ENCODE results near the gene AFP. TPM values are rescaled to one million over a fixed set of nuclear protein-coding genes. Genes with fewer than 3 reads are reported as not detected.

AFP gene
- polyA plus RNA-seq, 1 donor (not counting 4 experiments of a cell fraction or from before 2014, with no cell fraction given) = 1.8 TPM

- H3K9me1 ChIP-seq (ENCODE audit: control insufficient read depth, extremely low read depth, insufficient read depth, low read length) = no peaks in the 10 kb centered on the region
- no peaks in the 10 kb centered on the region for H3K27me3 ChIP-seq (ENCODE audit: control insufficient read depth, extremely low read depth, insufficient read depth, low read length)
- no peak overlapping the region for H3K4me3 ChIP-seq (ENCODE audit: control insufficient read depth in 2 of 3, extremely low read depth in 1 of 3, insufficient read depth in 2 of 3, low read depth in 1 of 3, low read length in 3 of 3)
- no peaks in the 10 kb centered on the region for H4K20me1 ChIP-seq (ENCODE audit: control insufficient read depth, extremely low read depth, insufficient read depth, low read length)
- no peaks in the 10 kb centered on the region for H3K79me2 ChIP-seq (ENCODE audit: control insufficient read depth, insufficient read depth, low read length)
- no peak overlapping the region for H3K9ac ChIP-seq (ENCODE audit: control insufficient read depth, extremely low read depth, insufficient read depth, low read length)
- H3K4me2 ChIP-seq (ENCODE audit: control insufficient read depth, extremely low read depth, insufficient read depth, low read depth, low read length) = no peak overlapping the region
- FAIRE-seq (no peak), DNase-seq (ENCODE audit: low read depth, low spot score) (no peak)
- no peaks in the 10 kb centered on the region for H3K9me3 ChIP-seq (ENCODE audit: control insufficient read depth, low read depth, low read length)
- TF ChIP-seq, protein P1, sequence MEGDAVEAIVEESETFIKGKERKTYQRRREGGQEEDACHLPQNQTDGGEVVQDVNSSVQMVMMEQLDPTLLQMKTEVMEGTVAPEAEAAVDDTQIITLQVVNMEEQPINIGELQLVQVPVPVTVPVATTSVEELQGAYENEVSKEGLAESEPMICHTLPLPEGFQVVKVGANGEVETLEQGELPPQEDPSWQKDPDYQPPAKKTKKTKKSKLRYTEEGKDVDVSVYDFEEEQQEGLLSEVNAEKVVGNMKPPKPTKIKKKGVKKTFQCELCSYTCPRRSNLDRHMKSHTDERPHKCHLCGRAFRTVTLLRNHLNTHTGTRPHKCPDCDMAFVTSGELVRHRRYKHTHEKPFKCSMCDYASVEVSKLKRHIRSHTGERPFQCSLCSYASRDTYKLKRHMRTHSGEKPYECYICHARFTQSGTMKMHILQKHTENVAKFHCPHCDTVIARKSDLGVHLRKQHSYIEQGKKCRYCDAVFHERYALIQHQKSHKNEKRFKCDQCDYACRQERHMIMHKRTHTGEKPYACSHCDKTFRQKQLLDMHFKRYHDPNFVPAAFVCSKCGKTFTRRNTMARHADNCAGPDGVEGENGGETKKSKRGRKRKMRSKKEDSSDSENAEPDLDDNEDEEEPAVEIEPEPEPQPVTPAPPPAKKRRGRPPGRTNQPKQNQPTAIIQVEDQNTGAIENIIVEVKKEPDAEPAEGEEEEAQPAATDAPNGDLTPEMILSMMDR (optimal IDR thresholded peaks at IDR 0.05 in 1 of 3, IDR thresholded peaks at IDR 0.05 in 1 of 3, conservative IDR thresholded peaks at IDR 0.05 in 1 of 3; ENCODE audit: extremely low read depth in 1 of 3, insufficient read depth in 2 of 3, low read length in 3 of 3) = no peak
- TF ChIP-seq EZH2 (IDR thresholded peaks at IDR 0.05; ENCODE audit: low read length) = no peak
- no peak overlapping the region for H3K27ac ChIP-seq (ENCODE audit: control insufficient read depth, insufficient read depth, low read length)
- no peaks in the 10 kb centered on the region for H3K4me1 ChIP-seq (ENCODE audit: control insufficient read depth, extremely low read depth, insufficient read depth, low read length)
- H3K36me3 ChIP-seq (ENCODE audit: control insufficient read depth in 2 of 2, extremely low read depth in 1 of 2, insufficient read depth in 2 of 2, low read length in 2 of 2) = no peaks in the 10 kb centered on the region
- dilution Hi-C loops (cut with MboI; ENCODE audit: extremely low pct_ligation_motif_present, low sequenced_read_pairs) = no loop called here
- H2AFZ ChIP-seq (ENCODE audit: control insufficient read depth, low read length) = no peak overlapping the region
Measured at GRCh38 chr4:73468170-73468569, 32.1 kb downstream of the AFP start.

GRCh38 chr4:73470728-73471127 is 34.7 kb downstream of the AFP start:
- Histone ChIP-seq H3K4me2 (ENCODE audit: control insufficient read depth, extremely low read depth, insufficient read depth, low read depth, low read length) (no peak overlapping the region), H3K4me1 (ENCODE audit: control insufficient read depth, extremely low read depth, insufficient read depth, low read length) (no peaks in the 10 kb centered on the region), H2AFZ (ENCODE audit: control insufficient read depth, low read length) (no peak overlapping the region), H3K4me3 (ENCODE audit: control insufficient read depth in 2 of 3, extremely low read depth in 1 of 3, insufficient read depth in 2 of 3, low read depth in 1 of 3, low read length in 3 of 3) (no peak overlapping the region), H3K9ac (ENCODE audit: control insufficient read depth, extremely low read depth, insufficient read depth, low read length) (no peak overlapping the region), H3K9me1 (ENCODE audit: control insufficient read depth, extremely low read depth, insufficient read depth, low read length) (no peaks in the 10 kb centered on the region), H3K27ac (ENCODE audit: control insufficient read depth, insufficient read depth, low read length) (no peak overlapping the region), H3K36me3 (ENCODE audit: control insufficient read depth in 2 of 2, extremely low read depth in 1 of 2, insufficient read depth in 2 of 2, low read length in 2 of 2) (no peaks in the 10 kb centered on the region), H3K27me3 (ENCODE audit: control insufficient read depth, extremely low read depth, insufficient read depth, low read length) (no peaks in the 10 kb centered on the region), H4K20me1 (ENCODE audit: control insufficient read depth, extremely low read depth, insufficient read depth, low read length) (no peaks in the 10 kb centered on the region), H3K79me2 (ENCODE audit: control insufficient read depth, insufficient read depth, low read length) (no peaks in the 10 kb centered on the region), H3K9me3 (ENCODE audit: control insufficient read depth, low read depth, low read length) (peaks cover 7% of the 10 kb centered on the region)
- FAIRE-seq = no peak
- dilution Hi-C loops (cut with MboI; ENCODE audit: extremely low pct_ligation_motif_present, low sequenced_read_pairs) = no loop called here
- DNase-seq (ENCODE audit: low read depth, low spot score) = no peak
- TF ChIP-seq, protein P1 (optimal IDR thresholded peaks at IDR 0.05 in 1 of 3, IDR thresholded peaks at IDR 0.05 in 1 of 3, conservative IDR thresholded peaks at IDR 0.05 in 1 of 3; ENCODE audit: extremely low read depth in 1 of 3, insufficient read depth in 2 of 3, low read length in 3 of 3) = no peak
- no peak for TF ChIP-seq EZH2 (IDR thresholded peaks at IDR 0.05; ENCODE audit: low read length)

Measured in keratinocyte (primary cell).